ENCODE measurements around the gene ZNRD2.

ZNRD2 gene

GRCh38 chr11:65569164-65569972 is 909 bp upstream of the ZNRD2 start:
- no peak for TF ChIP-seq CTCF (conservative IDR thresholded peaks at IDR 0.05; ENCODE audit: low read depth, low read length)
- Histone ChIP-seq H3K4me1 (ENCODE audit: low read depth, poor library complexity, severe bottlenecking) (peaks cover 42% of the 10 kb centered on the region), H3K79me2 (ENCODE audit: insufficient read depth, low read depth) (peaks cover 50% of the 10 kb centered on the region), H3K27ac (peak overlapping the region; percentile 84), H2AFZ (ENCODE audit: low read depth) (peak overlapping the region; percentile 89), H3K4me3 (IDR thresholded peaks at IDR 0.05; ENCODE audit: insufficient read depth, low read depth, low read length) (no peak overlapping the region), H3K36me3 (ENCODE audit: insufficient read depth) (no peaks in the 10 kb centered on the region), H3K4me2 (peak overlapping the region; percentile 88), H3K9ac (peak overlapping the region; percentile 72), H4K20me1 (ENCODE audit: insufficient read depth) (no peaks in the 10 kb centered on the region), H3K27me3 (ENCODE audit: insufficient read depth, low read depth) (no peaks in the 10 kb centered on the region)

- Histone ChIP-seq H3K36me3 (ENCODE audit: insufficient read depth) (no peaks in the 10 kb centered on the region), H3K4me3 (IDR thresholded peaks at IDR 0.05; ENCODE audit: insufficient read depth, low read depth, low read length) (no peak overlapping the region), H3K27me3 (ENCODE audit: insufficient read depth, low read depth) (no peaks in the 10 kb centered on the region), H3K4me1 (ENCODE audit: low read depth, poor library complexity, severe bottlenecking) (peaks cover 44% of the 10 kb centered on the region), H3K9ac (no peak overlapping the region; the same call in 1 of the 2 replicates), H3K27ac (peak overlapping the region; percentile 27; the same call in 1 of the 2 replicates), H4K20me1 (ENCODE audit: insufficient read depth) (no peaks in the 10 kb centered on the region), H3K4me2 (peak overlapping the region; percentile 84), H2AFZ (ENCODE audit: low read depth) (no peak overlapping the region), H3K79me2 (ENCODE audit: insufficient read depth, low read depth) (peaks cover 54% of the 10 kb centered on the region)
- no peak for TF ChIP-seq CTCF (conservative IDR thresholded peaks at IDR 0.05; ENCODE audit: low read depth, low read length)
These were observed 1.1 kb downstream of the ZNRD2 start for GRCh38 chr11:65571420-65571819.

- H3K27me3 ChIP-seq (ENCODE audit: insufficient read depth, low read depth) = no peaks in the 10 kb centered on the region
- H3K79me2 ChIP-seq (ENCODE audit: insufficient read depth, low read depth) = peaks cover 54% of the 10 kb centered on the region
- H3K27ac ChIP-seq = peak overlapping the region; percentile 27; the same call in 1 of the 2 replicates
- peak overlapping the region; percentile 84 for H3K4me2 ChIP-seq
- no peak overlapping the region for H3K4me3 ChIP-seq (IDR thresholded peaks at IDR 0.05; ENCODE audit: insufficient read depth, low read depth, low read length)
- H3K9ac ChIP-seq = no peak overlapping the region
- peaks cover 44% of the 10 kb centered on the region for H3K4me1 ChIP-seq (ENCODE audit: low read depth, poor library complexity, severe bottlenecking)
- TF ChIP-seq CTCF (conservative IDR thresholded peaks at IDR 0.05; ENCODE audit: low read depth, low read length) = peak; percentile 35; the same call in 1 of the 2 replicates
- H3K36me3 ChIP-seq (ENCODE audit: insufficient read depth) = no peaks in the 10 kb centered on the region
- no peaks in the 10 kb centered on the region for H4K20me1 ChIP-seq (ENCODE audit: insufficient read depth)
- H2AFZ ChIP-seq (ENCODE audit: low read depth) = no peak overlapping the region
These were observed 1.7 kb downstream of the ZNRD2 start for GRCh38 chr11:65571940-65572339.

- Histone ChIP-seq H3K4me2 (peak within 1 kb of the TSS; percentile 95), H3K36me3 (ENCODE audit: insufficient read depth) (no peaks in the 10 kb centered on the region), H4K20me1 (ENCODE audit: insufficient read depth) (no peaks in the 10 kb centered on the region), H3K4me1 (ENCODE audit: low read depth, poor library complexity, severe bottlenecking) (peaks cover 42% of the 10 kb centered on the region), H3K27me3 (ENCODE audit: insufficient read depth, low read depth) (no peaks in the 10 kb centered on the region), H2AFZ (ENCODE audit: low read depth) (no peak within 1 kb of the TSS), H3K4me3 (IDR thresholded peaks at IDR 0.05; ENCODE audit: insufficient read depth, low read depth, low read length) (no peak within 1 kb of the TSS), H3K27ac (peak within 1 kb of the TSS; percentile 63; the same call in 1 of the 2 replicates), H3K9ac (peak within 1 kb of the TSS; percentile 44; the same call in 1 of the 2 replicates), H3K79me2 (ENCODE audit: insufficient read depth, low read depth) (peaks cover 54% of the 10 kb centered on the region)
- no peak for TF ChIP-seq CTCF (conservative IDR thresholded peaks at IDR 0.05; ENCODE audit: low read depth, low read length)
These were observed 2.2 kb downstream of the ZNRD2 start, which contains the start of gene FAM89B for GRCh38 chr11:65572356-65573051. Gene FAM89B (plus strand): TSS chr11:65572538. CDS start chr11:65572670, 132 bp downstream.

All from KMS-11 (cell line).